NCI-H69 (cell line): ENCODE data around the gene VAV2.

Source experiments
- DNase-seq: peaks from one replicate; lab custom pipeline; 2025; lab: John Stamatoyannopoulos, UW

Gene VAV2

GRCh38 chr9:133780962-133781827 lies 210.9 kb downstream of the VAV2 start:
- no peak for DNase-seq

- DNase-seq: no peak
Measured at GRCh38 chr9:133780404-133780945, 211.6 kb downstream of the VAV2 start.

- DNase-seq: no peak
Measured at GRCh38 chr9:133779516-133780403, 212.4 kb downstream of the VAV2 start.

- no peak for DNase-seq
Measured at GRCh38 chr9:133779081-133779480, 213.0 kb downstream of the VAV2 start.

- DNase-seq: no peak
Measured at GRCh38 chr9:133778336-133779013, 213.6 kb downstream of the VAV2 start.

GRCh38 chr9:133777871-133778270 lies 214.3 kb downstream of the VAV2 start:
- no peak for DNase-seq

- no peak for DNase-seq
Measured at GRCh38 chr9:133777068-133777791, 214.9 kb downstream of the VAV2 start.

- DNase-seq: no peak
Measured at GRCh38 chr9:133775951-133776905, 215.9 kb downstream of the VAV2 start.

- no peak for DNase-seq
Measured at GRCh38 chr9:133775291-133775690, 216.8 kb downstream of the VAV2 start.

- no peak for DNase-seq
Measured at GRCh38 chr9:133774799-133775198, 217.3 kb downstream of the VAV2 start.

- no peak for DNase-seq
Measured at GRCh38 chr9:133773889-133774655, 218.1 kb downstream of the VAV2 start.

GRCh38 chr9:133772581-133772980 lies 219.5 kb downstream of the VAV2 start:
- no peak for DNase-seq

GRCh38 chr9:133771486-133772482 lies 220.3 kb downstream of the VAV2 start:
- DNase-seq: no peak

- DNase-seq: no peak
Measured at GRCh38 chr9:133770076-133770777, 221.9 kb downstream of the VAV2 start.

- DNase-seq: no peak
Measured at GRCh38 chr9:133769511-133770075, 222.5 kb downstream of the VAV2 start.

- no peak for DNase-seq
Measured at GRCh38 chr9:133768859-133769510, 223.1 kb downstream of the VAV2 start.
